GM12875 (cell line): Measurements from ENCODE around the gene GOLGA6D.
"Not testable (repeated sequence)": the region's sequence is repeated elsewhere in the genome, so short reads cannot be mapped to it uniquely, and the experiment has no call there.

Source experiments
- H3K4me3 ChIP-seq: one replicate; pipeline ENCODE4 v1.5.1; 2011; ENCODE audit warnings: low read depth, low read length, control low read depth
- CTCF ChIP-seq: IDR thresholded peaks from 2 replicates; pipeline ENCODE4 v1.5.1; 2011; ENCODE audit warnings: low read depth, mild to moderate bottlenecking, control low read depth, inconsistent platforms, low read length, moderate library complexity, borderline replicate concordance; ENCODE audit not compliant: insufficient read depth

GOLGA6D gene

DNA sequence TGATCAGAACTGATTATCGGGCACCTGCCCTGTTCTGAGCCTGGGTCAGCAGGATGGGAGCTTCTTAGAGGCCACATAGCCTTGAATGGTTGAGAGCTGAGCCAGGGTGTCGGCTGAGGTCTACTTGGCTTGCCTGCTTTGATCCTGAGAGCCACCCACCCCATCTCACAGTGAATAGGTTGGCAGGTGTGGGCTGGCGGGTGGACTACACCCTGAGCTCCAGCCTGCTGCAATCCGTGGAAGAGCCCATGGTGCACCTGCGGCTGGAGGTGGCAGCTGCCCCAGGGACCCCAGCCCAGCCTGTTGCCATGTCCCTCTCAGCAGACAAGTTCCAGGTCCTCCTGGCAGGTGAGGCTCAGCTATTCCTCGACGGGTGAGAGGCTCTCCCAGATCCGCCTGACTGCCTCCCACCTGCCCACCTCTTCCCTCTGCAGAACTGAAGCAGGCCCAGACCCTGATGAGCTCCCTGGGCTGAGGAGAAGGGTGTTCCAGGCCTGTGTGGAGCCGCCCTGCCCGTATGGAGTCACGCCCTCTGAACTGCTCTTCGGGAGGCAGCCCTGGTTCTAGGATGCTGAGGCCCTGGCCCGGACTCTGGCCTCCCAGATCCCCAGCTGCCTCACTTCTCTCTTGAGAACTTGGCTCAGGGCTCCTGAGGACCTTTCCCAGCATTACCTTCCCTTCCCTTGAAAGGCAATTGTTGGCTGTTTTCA is 57.1 kb downstream of the GOLGA6D start:
- H3K4me3 ChIP-seq: no peak overlapping the region
- no peak for TF ChIP-seq CTCF

GRCh38 chr15:75342221-75342620 is 59.6 kb downstream of the GOLGA6D start:
- no peak for TF ChIP-seq CTCF
- no peak overlapping the region for H3K4me3 ChIP-seq

DNA sequence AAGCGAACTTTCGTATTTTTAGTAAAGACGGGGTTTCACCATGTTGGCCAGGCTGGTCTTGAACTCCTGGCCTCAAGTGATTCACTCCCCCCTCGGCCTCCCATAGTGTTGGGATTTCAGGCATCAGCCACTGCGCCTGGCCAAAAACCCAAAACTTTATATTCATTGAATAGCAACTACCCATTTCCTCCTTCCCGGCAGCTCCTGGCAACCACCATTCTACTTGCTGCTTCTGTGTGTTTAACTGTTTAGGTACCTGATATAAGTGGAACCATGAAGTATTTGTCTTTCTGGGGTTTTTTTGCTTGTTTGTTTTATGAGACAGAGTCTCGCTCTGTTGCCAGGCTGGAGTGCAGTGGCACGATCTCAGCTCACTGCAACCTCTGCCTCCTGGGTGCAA is 61.3 kb downstream of the GOLGA6D start:
- H3K4me3 ChIP-seq: not testable (repeated sequence)
